OCI-LY7 (cell line): ENCODE results near the gene CEP55. TPM values are rescaled to one million over a fixed set of nuclear protein-coding genes. Genes with fewer than 3 reads are reported as not detected.
A peak's percentile ranks its signal among the peaks of the same experiment; 100 is the strongest.

Experiments used
- BruUV-seq: library from RNA; stranded (reverse); fragments of 400-500 nt; replicated peaks from 2 replicates; lab custom pipeline; 2021; lab: Mats Ljungman, UMichigan
- CTCF ChIA-PET: fragments of 300-600 bp; sonication (Branson Sonifier 250); formaldehyde crosslinking; loops from one replicate; lab custom pipeline; 2022; ENCODE audit warnings: antibody characterized with exemption; ENCODE audit not compliant: unreplicated experiment; lab: Charles Lee
- POLR2A ChIA-PET: fragments of 300-600 bp; sonication (Branson Sonifier 250); formaldehyde crosslinking; loops from one replicate; lab custom pipeline; 2022; ENCODE audit warnings: antibody characterized with exemption; lab: Charles Lee
- DNase-seq: peaks from one replicate; pipeline ENCODE4 v3.0.0-alpha.2; 2015; ENCODE audit warnings: low spot score
- H2AFZ ChIP-seq: fragments of 200-600 bp; sonication (generic), shearing (Covaris generic); 2 replicates; pipeline ENCODE4 v1.6.1; 2014; ENCODE audit warnings: mild to moderate bottlenecking, antibody characterized with exemption, low read length, moderate library complexity
- H3K27ac ChIP-seq: fragments of 200-600 bp; sonication (generic); 2 replicates; pipeline ENCODE4 v1.5.1; 2014; ENCODE audit warnings: mixed run types, low read depth, mild to moderate bottlenecking, moderate library complexity, low read length, inconsistent platforms; ENCODE audit not compliant: poor library complexity, severe bottlenecking
- H3K36me3 ChIP-seq: fragments of 200-600 bp; sonication (generic); 2 replicates; pipeline ENCODE4 v1.6.1; 2014; ENCODE audit warnings: mild to moderate bottlenecking, antibody characterized with exemption, low read length, moderate library complexity, mixed read lengths; ENCODE audit not compliant: insufficient read depth
- H3K4me1 ChIP-seq: fragments of 200-600 bp; sonication (generic); 2 replicates; pipeline ENCODE4 v1.5.1; 2014; ENCODE audit warnings: mild to moderate bottlenecking, low read length; ENCODE audit not compliant: insufficient read depth, poor library complexity, severe bottlenecking
- H3K4me2 ChIP-seq: fragments of 200-600 bp; sonication (generic); 2 replicates; pipeline ENCODE4 v1.6.1; 2014; ENCODE audit warnings: mild to moderate bottlenecking, low read length
- H3K4me3 ChIP-seq: fragments of 200-600 bp; sonication (generic); 2 replicates; pipeline ENCODE4 v1.5.1; 2014; ENCODE audit warnings: mild to moderate bottlenecking, low read depth, low read length; ENCODE audit not compliant: poor library complexity, severe bottlenecking
- H3K79me2 ChIP-seq: fragments of 200-600 bp; sonication (generic); 2 replicates; pipeline ENCODE4 v1.6.1; 2016; ENCODE audit warnings: low read depth, mild to moderate bottlenecking, low read length, moderate library complexity, mixed read lengths; ENCODE audit not compliant: insufficient read depth
- H3K9me2 ChIP-seq: fragments of 200-600 bp; sonication (generic); 2 replicates; pipeline ENCODE4 v1.6.1; 2016; ENCODE audit warnings: mild to moderate bottlenecking, low read length, mixed read lengths; ENCODE audit not compliant: insufficient read depth
- H3K9me3 ChIP-seq: fragments of 200-600 bp; sonication (generic); 2 replicates; pipeline ENCODE4 v1.6.1; 2014; ENCODE audit warnings: mild to moderate bottlenecking, mixed run types, low read length, mixed read lengths
- H4K20me1 ChIP-seq: fragments of 200-600 bp; sonication (generic); 2 replicates; pipeline ENCODE4 v1.6.1; 2014; ENCODE audit warnings: mild to moderate bottlenecking, antibody characterized with exemption, low read length, moderate library complexity, mixed read lengths; ENCODE audit not compliant: insufficient read depth
- EZH2phosphoT487 ChIP-seq: fragments of 200-600 bp; sonication (generic); IDR thresholded peaks from 2 replicates; pipeline ENCODE4 v1.6.1; 2018; ENCODE audit warnings: low read depth, borderline replicate concordance, mild to moderate bottlenecking, mixed run types, antibody characterized with exemption, low read length, moderate library complexity, mixed read lengths
- intact Hi-C: fragments of 100-400 bp; cut with micrococcal nuclease; formaldehyde crosslinking; loops from one replicate; pipeline ENCODE4 v1.10.0; 2022; ENCODE audit not compliant: unreplicated experiment
- total RNA-seq, 2 experiments: library from RNA; depleted of rRNA in 1 of 2; stranded (reverse); fragments of >200 nt in 1 of 2; shearing (Covaris generic) in 1 of 2; gene quantifications; 2 replicates each; pipeline ENCODE4 v1.2.3, GENCODE V29; 2014 to 2022
- TF ChIP-seq, protein P1 (sequence below): fragments of 200-600 bp; sonication (generic); conservative IDR thresholded peaks from 2 replicates; pipeline ENCODE4 v1.5.1; 2014; ENCODE audit warnings: mild to moderate bottlenecking, antibody characterized with exemption, low read length, moderate library complexity, mixed read lengths

CEP55 gene
- total RNA-seq, 2 experiments from 2014 or later, result 64.5 to 68.3 TPM

- no peaks in the 10 kb centered on the region for H3K4me1 ChIP-seq
- H3K79me2 ChIP-seq, result no peaks in the 10 kb centered on the region
- H3K9me2 ChIP-seq, result no peaks in the 10 kb centered on the region
- no peak for TF ChIP-seq EZH2phosphoT487
- TF ChIP-seq, protein P1, sequence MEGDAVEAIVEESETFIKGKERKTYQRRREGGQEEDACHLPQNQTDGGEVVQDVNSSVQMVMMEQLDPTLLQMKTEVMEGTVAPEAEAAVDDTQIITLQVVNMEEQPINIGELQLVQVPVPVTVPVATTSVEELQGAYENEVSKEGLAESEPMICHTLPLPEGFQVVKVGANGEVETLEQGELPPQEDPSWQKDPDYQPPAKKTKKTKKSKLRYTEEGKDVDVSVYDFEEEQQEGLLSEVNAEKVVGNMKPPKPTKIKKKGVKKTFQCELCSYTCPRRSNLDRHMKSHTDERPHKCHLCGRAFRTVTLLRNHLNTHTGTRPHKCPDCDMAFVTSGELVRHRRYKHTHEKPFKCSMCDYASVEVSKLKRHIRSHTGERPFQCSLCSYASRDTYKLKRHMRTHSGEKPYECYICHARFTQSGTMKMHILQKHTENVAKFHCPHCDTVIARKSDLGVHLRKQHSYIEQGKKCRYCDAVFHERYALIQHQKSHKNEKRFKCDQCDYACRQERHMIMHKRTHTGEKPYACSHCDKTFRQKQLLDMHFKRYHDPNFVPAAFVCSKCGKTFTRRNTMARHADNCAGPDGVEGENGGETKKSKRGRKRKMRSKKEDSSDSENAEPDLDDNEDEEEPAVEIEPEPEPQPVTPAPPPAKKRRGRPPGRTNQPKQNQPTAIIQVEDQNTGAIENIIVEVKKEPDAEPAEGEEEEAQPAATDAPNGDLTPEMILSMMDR, result no peak
- no TSS peak for BruUV-seq
- no peak overlapping the region for H3K4me3 ChIP-seq
- no peaks in the 10 kb centered on the region for H3K36me3 ChIP-seq
- H4K20me1 ChIP-seq, result no peaks in the 10 kb centered on the region
- no peak overlapping the region for H3K27ac ChIP-seq
- no peaks in the 10 kb centered on the region for H3K9me3 ChIP-seq
- H3K4me2 ChIP-seq, result no peak overlapping the region
- POLR2A ChIA-PET, result interaction anchor here (1.0 kb wide), 1 partner anchor 332 kb away, joined by 3 read pairs; no protein-coding TSS in a partner anchor
- no peak overlapping the region for H2AFZ ChIP-seq
- no peak for DNase-seq
- intact Hi-C loops, result no loop called here
- CTCF ChIA-PET, result no interaction called here
Measured at GRCh38 chr10:93447970-93448369, 48.4 kb upstream of the CEP55 start.

- TF ChIP-seq EZH2phosphoT487, result no peak
- TF ChIP-seq, protein P1, result no peak
- H3K79me2 ChIP-seq, result no peaks in the 10 kb centered on the region
- no peaks in the 10 kb centered on the region for H3K9me2 ChIP-seq
- H3K9me3 ChIP-seq, result no peaks in the 10 kb centered on the region
- no peak overlapping the region for H3K4me2 ChIP-seq
- intact Hi-C loops, result no loop called here
- no peak overlapping the region for H2AFZ ChIP-seq
- no peak for DNase-seq
- ChIA-PET CTCF (no interaction called here), POLR2A (no interaction called here)
- no peak overlapping the region for H3K4me3 ChIP-seq
- H3K27ac ChIP-seq, result no peak overlapping the region
- H4K20me1 ChIP-seq, result no peaks in the 10 kb centered on the region
- no peaks in the 10 kb centered on the region for H3K36me3 ChIP-seq
- H3K4me1 ChIP-seq, result no peaks in the 10 kb centered on the region
- no TSS peak for BruUV-seq
Measured at GRCh38 chr10:93451244-93451947, 45.0 kb upstream of the CEP55 start.

GRCh38 chr10:93452143-93452542, 44.3 kb upstream of the CEP55 start:
- no peaks in the 10 kb centered on the region for H3K9me3 ChIP-seq
- no peaks in the 10 kb centered on the region for H3K9me2 ChIP-seq
- no peaks in the 10 kb centered on the region for H3K36me3 ChIP-seq
- BruUV-seq, result no TSS peak
- H4K20me1 ChIP-seq, result no peaks in the 10 kb centered on the region
- no peaks in the 10 kb centered on the region for H3K4me1 ChIP-seq
- no peak overlapping the region for H3K4me2 ChIP-seq
- TF ChIP-seq, protein P1, result no peak
- TF ChIP-seq EZH2phosphoT487, result no peak
- ChIA-PET POLR2A (no interaction called here), CTCF (no interaction called here)
- intact Hi-C loops, result no loop called here
- peak; percentile 11 for DNase-seq
- no peak overlapping the region for H3K27ac ChIP-seq
- H3K4me3 ChIP-seq, result no peak overlapping the region
- no peaks in the 10 kb centered on the region for H3K79me2 ChIP-seq
- no peak overlapping the region for H2AFZ ChIP-seq
